Measurements from ENCODE around the gene PROSER1. TPM values are rescaled to one million over a fixed set of nuclear protein-coding genes. Genes with fewer than 3 reads are reported as not detected.

The PROSER1 gene
- total and polyA plus RNA-seq, 9 of the 15 experiments (the other 6 are each of a cell fraction or from before 2014, with no cell fraction given) = 9.2 to 36.2 (median 10.4) TPM

DNA sequence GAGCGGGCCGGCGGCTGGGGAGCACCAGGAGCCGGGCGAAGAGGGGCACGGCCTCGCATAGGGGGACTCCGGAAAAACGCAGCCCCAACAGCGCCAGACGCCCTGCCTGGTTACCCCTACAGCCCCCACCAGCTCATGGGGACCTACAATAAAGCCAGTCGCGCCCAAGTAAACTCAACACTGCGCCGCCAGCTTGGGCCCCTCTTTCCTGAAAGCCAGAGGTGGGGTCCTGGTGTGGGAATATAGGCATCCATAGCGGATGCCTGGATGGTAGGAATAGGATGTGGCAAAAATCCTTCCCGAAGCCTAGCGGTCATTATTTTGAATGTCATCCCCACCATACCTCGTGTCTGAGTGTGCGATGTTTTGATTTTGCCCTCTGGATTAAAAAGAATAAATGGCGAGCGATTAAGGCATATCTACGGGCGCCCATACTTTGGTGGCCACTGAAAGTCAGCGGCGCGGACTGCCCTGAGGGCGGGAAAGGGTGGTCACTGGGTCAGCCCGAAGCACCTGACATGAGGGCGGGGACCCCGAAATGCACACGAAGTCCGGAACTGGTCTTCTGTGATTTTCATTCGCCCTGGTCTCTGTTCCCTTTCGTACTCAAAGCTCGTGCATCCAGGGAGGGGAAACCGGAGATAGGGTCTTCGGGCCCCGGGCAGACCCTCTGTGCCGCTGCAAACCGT is at the start of gene PROSER1, which contains the start of gene NHLRC3 (continued):
- TF ChIP-seq, protein P1, sequence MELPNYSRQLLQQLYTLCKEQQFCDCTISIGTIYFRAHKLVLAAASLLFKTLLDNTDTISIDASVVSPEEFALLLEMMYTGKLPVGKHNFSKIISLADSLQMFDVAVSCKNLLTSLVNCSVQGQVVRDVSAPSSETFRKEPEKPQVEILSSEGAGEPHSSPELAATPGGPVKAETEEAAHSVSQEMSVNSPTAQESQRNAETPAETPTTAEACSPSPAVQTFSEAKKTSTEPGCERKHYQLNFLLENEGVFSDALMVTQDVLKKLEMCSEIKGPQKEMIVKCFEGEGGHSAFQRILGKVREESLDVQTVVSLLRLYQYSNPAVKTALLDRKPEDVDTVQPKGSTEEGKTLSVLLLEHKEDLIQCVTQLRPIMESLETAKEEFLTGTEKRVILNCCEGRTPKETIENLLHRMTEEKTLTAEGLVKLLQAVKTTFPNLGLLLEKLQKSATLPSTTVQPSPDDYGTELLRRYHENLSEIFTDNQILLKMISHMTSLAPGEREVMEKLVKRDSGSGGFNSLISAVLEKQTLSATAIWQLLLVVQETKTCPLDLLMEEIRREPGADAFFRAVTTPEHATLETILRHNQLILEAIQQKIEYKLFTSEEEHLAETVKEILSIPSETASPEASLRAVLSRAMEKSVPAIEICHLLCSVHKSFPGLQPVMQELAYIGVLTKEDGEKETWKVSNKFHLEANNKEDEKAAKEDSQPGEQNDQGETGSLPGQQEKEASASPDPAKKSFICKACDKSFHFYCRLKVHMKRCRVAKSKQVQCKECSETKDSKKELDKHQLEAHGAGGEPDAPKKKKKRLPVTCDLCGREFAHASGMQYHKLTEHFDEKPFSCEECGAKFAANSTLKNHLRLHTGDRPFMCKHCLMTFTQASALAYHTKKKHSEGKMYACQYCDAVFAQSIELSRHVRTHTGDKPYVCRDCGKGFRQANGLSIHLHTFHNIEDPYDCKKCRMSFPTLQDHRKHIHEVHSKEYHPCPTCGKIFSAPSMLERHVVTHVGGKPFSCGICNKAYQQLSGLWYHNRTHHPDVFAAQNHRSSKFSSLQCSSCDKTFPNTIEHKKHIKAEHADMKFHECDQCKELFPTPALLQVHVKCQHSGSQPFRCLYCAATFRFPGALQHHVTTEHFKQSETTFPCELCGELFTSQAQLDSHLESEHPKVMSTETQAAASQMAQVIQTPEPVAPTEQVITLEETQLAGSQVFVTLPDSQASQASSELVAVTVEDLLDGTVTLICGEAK (IDR thresholded peaks at IDR 0.05) = peak; percentile 75
- TF ChIP-seq, protein P1 (CRISPR knock-in tag; IDR thresholded peaks at IDR 0.05) = no peak
- TF ChIP-seq MAFF (IDR thresholded peaks at IDR 0.05; ENCODE audit: low read length) (no peak), NEUROD1 (IDR thresholded peaks at IDR 0.05; ENCODE audit: borderline replicate concordance, low read depth, low read length, partially characterized antibody) (peak; percentile 92), CAMTA2 (CRISPR knock-in tag; conservative IDR thresholded peaks at IDR 0.05) (no peak), ZNF668 (CRISPR knock-in tag; IDR thresholded peaks at IDR 0.05) (no peak), NCOA6 (IDR thresholded peaks at IDR 0.05) (no peak), HOXB6 (CRISPR knock-in tag; IDR thresholded peaks at IDR 0.05; ENCODE audit: borderline replicate concordance) (no peak), GTF2F1 (IDR thresholded peaks at IDR 0.05; ENCODE audit: low read depth, low read length) (no peak), SMAD2 (IDR thresholded peaks at IDR 0.05; ENCODE audit: low read depth, low read length) (no peak), NR2F6 (CRISPR knock-in tag; IDR thresholded peaks at IDR 0.05) (no peak), MIER1 (IDR thresholded peaks at IDR 0.05; ENCODE audit: low read depth) (no peak)
- TF ChIP-seq, protein P2, sequence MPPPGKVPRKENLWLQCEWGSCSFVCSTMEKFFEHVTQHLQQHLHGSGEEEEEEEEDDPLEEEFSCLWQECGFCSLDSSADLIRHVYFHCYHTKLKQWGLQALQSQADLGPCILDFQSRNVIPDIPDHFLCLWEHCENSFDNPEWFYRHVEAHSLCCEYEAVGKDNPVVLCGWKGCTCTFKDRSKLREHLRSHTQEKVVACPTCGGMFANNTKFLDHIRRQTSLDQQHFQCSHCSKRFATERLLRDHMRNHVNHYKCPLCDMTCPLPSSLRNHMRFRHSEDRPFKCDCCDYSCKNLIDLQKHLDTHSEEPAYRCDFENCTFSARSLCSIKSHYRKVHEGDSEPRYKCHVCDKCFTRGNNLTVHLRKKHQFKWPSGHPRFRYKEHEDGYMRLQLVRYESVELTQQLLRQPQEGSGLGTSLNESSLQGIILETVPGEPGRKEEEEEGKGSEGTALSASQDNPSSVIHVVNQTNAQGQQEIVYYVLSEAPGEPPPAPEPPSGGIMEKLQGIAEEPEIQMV (tag; conservative IDR thresholded peaks at IDR 0.05; ENCODE audit: low read depth) = no peak
- TF ChIP-seq, protein P3, sequence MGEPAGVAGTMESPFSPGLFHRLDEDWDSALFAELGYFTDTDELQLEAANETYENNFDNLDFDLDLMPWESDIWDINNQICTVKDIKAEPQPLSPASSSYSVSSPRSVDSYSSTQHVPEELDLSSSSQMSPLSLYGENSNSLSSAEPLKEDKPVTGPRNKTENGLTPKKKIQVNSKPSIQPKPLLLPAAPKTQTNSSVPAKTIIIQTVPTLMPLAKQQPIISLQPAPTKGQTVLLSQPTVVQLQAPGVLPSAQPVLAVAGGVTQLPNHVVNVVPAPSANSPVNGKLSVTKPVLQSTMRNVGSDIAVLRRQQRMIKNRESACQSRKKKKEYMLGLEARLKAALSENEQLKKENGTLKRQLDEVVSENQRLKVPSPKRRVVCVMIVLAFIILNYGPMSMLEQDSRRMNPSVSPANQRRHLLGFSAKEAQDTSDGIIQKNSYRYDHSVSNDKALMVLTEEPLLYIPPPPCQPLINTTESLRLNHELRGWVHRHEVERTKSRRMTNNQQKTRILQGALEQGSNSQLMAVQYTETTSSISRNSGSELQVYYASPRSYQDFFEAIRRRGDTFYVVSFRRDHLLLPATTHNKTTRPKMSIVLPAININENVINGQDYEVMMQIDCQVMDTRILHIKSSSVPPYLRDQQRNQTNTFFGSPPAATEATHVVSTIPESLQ (CRISPR knock-in tag; IDR thresholded peaks at IDR 0.05) = no peak
- TF ChIP-seq, protein P4, sequence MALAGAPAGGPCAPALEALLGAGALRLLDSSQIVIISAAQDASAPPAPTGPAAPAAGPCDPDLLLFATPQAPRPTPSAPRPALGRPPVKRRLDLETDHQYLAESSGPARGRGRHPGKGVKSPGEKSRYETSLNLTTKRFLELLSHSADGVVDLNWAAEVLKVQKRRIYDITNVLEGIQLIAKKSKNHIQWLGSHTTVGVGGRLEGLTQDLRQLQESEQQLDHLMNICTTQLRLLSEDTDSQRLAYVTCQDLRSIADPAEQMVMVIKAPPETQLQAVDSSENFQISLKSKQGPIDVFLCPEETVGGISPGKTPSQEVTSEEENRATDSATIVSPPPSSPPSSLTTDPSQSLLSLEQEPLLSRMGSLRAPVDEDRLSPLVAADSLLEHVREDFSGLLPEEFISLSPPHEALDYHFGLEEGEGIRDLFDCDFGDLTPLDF (CRISPR knock-in tag; IDR thresholded peaks at IDR 0.05) = no peak
